K562 (cell line): ENCODE results near the gene PNPLA7. TPM values are rescaled to one million over a fixed set of nuclear protein-coding genes. Genes with fewer than 3 reads are reported as not detected.
"Not testable (repeated sequence)": the region's sequence is repeated elsewhere in the genome, so short reads cannot be mapped to it uniquely, and the experiment has no call there.

Experiments
- ATAC-seq: fragments of 200-7000 bp; cut with Tn5 transposase; 3 replicates; pipeline ENCODE4 v1.9.1; 2020; ENCODE audit warnings: moderate library complexity
- BruUV-seq: library from RNA; stranded (reverse); fragments of 400-500 nt; replicated peaks from 2 replicates; lab custom pipeline; 2021; lab: Mats Ljungman, UMichigan
- CTCF ChIA-PET: fragments of 300-600 bp; formaldehyde crosslinking; extraction: SDS; loops from one replicate; lab custom pipeline; 2021; ENCODE audit warnings: low intra/inter-chr PET ratio; lab: Yijun Ruan, JAX
- POLR2A ChIA-PET: fragments of 300-600, 350-650 bp; sonication (Branson Sonifier 250); formaldehyde crosslinking; extraction: SDS; loops from one replicate; lab custom pipeline; 2021; ENCODE audit warnings: antibody characterized with exemption, inconsistent platforms; lab: Yijun Ruan, JAX
- DNase-seq, 4 experiments: peaks; one replicate each; pipeline versions ENCODE4 v3.0.0 to v3.0.0-alpha.2; 2011 to 2018; ENCODE audit warnings: low spot score in 3 of 4, mixed read lengths in 3 of 4; ENCODE audit errors: extremely low read depth in 1 of 4
- FAIRE-seq: peaks from 2 replicates; lab custom pipeline; 2011; peaks lifted over from hg19 to GRCh38; lab: Jason Lieb, UNC
- H2AFZ ChIP-seq: 2 replicates; pipeline ENCODE4 v1.6.0; 2011; ENCODE audit warnings: low read depth, low read length, control low read depth, inconsistent platforms
- H3K27ac ChIP-seq: fragments of 200-600 bp; 3 replicates; pipeline ENCODE4 v1.8.0; 2011; ENCODE audit warnings: low read depth, mild to moderate bottlenecking, control low read depth, inconsistent platforms, low read length, moderate library complexity, mixed read lengths; ENCODE audit errors: extremely low read depth
- H3K27me3 ChIP-seq, 2 experiments: fragments of 300-600 bp in 1 of 2; 2 replicates in 1 of 2; 3 replicates in 1 of 2; pipeline versions ENCODE4 v1.6.0 to v1.8.0; 2011; ENCODE audit warnings: inconsistent platforms in 2 of 2, low read length in 2 of 2, mild to moderate bottlenecking in 1 of 2, mixed read lengths in 1 of 2, moderate library complexity in 1 of 2; ENCODE audit not compliant: control insufficient read depth in 2 of 2, insufficient read depth in 2 of 2
- H3K36me3 ChIP-seq: fragments of 300-600 bp; 3 replicates; pipeline ENCODE4 v1.8.0; 2011; ENCODE audit warnings: mild to moderate bottlenecking, low read length, inconsistent platforms; ENCODE audit not compliant: control insufficient read depth, insufficient read depth
- H3K4me1 ChIP-seq, 2 experiments: fragments of 200-600 bp in 1 of 2; replicated peaks in 1 of 2; 2 replicates in 1 of 2; 3 replicates in 1 of 2; pipeline versions ENCODE4 v1.5.1 to v1.8.0; 2011; ENCODE audit warnings: inconsistent platforms in 2 of 2, low read length in 2 of 2, mild to moderate bottlenecking in 1 of 2, mixed read lengths in 1 of 2, moderate library complexity in 1 of 2; ENCODE audit not compliant: control insufficient read depth in 2 of 2, insufficient read depth in 2 of 2
- H3K4me2 ChIP-seq: 2 replicates; pipeline ENCODE4 v1.6.1; 2011; ENCODE audit warnings: low read length, control low read depth, inconsistent platforms, mixed read lengths; ENCODE audit not compliant: insufficient read depth
- H3K4me3 ChIP-seq: fragments of 200-600 bp; sonication (generic), shearing (Covaris generic); 2 replicates; pipeline ENCODE4 v1.5.1; 2016; ENCODE audit warnings: control low read depth, inconsistent platforms
- H3K79me2 ChIP-seq: fragments of 200-600 bp; 3 replicates; pipeline ENCODE4 v1.8.0; 2011; ENCODE audit warnings: low read length, inconsistent platforms; ENCODE audit not compliant: control insufficient read depth, insufficient read depth
- H3K9ac ChIP-seq, 2 experiments: 2 replicates each; pipeline versions ENCODE4 v1.6.0 to v1.6.1; 2011; ENCODE audit warnings: low read depth in 2 of 2, low read length in 2 of 2, control low read depth in 1 of 2, inconsistent platforms in 1 of 2, mild to moderate bottlenecking in 1 of 2, mixed read lengths in 1 of 2; ENCODE audit not compliant: insufficient read depth in 1 of 2
- H3K9me1 ChIP-seq: one replicate; pipeline ENCODE4 v1.6.0; 2011; ENCODE audit warnings: inconsistent platforms, mild to moderate bottlenecking, low read length, moderate library complexity; ENCODE audit not compliant: control insufficient read depth, insufficient read depth
- H3K9me3 ChIP-seq: replicated peaks from 2 replicates; pipeline ENCODE4 v1.5.1; 2011; ENCODE audit warnings: low read depth, low read length, inconsistent platforms; ENCODE audit not compliant: control insufficient read depth, insufficient read depth
- H4K20me1 ChIP-seq: replicated peaks from 2 replicates; pipeline ENCODE4 v1.6.1; 2011; ENCODE audit warnings: low read length, inconsistent platforms, mixed read lengths; ENCODE audit not compliant: control insufficient read depth, insufficient read depth
- ARID1B ChIP-seq: fragments of 450-650 bp; IDR thresholded peaks from 2 replicates; pipeline ENCODE4 v1.6.1; 2016; ENCODE audit warnings: antibody characterized with exemption, mild to moderate bottlenecking, inconsistent platforms
- DDX20 ChIP-seq: fragments of 450-650 bp; IDR thresholded peaks from 2 replicates; pipeline ENCODE4 v1.6.1; 2016; ENCODE audit warnings: missing genetic modification characterization, low read depth, mild to moderate bottlenecking, missing compliant biosample characterization, moderate library complexity
- EGR1 ChIP-seq: fragments of 450-650 bp; conservative IDR thresholded peaks from 2 replicates; pipeline ENCODE4 v1.6.1; 2017; ENCODE audit warnings: mild to moderate bottlenecking
- ETV6 ChIP-seq, 3 experiments: fragments of 150-350 bp in 1 of 3; sonication (generic) in 1 of 3; formaldehyde crosslinking in 1 of 3; IDR thresholded peaks; 2 replicates each; pipeline versions ENCODE4 v1.6.1 to v1.8.0; 2014 to 2022; ENCODE audit warnings: borderline replicate concordance in 2 of 3, low read depth in 2 of 3, antibody characterized with exemption in 1 of 3, low read length in 1 of 3, mild to moderate bottlenecking in 1 of 3, missing genetic modification reagents in 1 of 3
- FOSL1 ChIP-seq: fragments of 200-800 bp; sonication (Bioruptor generic); conservative IDR thresholded peaks from 2 replicates; pipeline ENCODE4 v1.6.1; 2016; ENCODE audit warnings: missing genetic modification characterization, missing compliant biosample characterization
- HNRNPH1 ChIP-seq: fragments of 200-400 bp; formaldehyde crosslinking; optimal IDR thresholded peaks from 2 replicates; pipeline ENCODE3; 2017; ENCODE audit warnings: low read depth, mild to moderate bottlenecking, low read length, moderate library complexity
- IRF2 ChIP-seq: sonication (generic); formaldehyde crosslinking; IDR thresholded peaks from 2 replicates; pipeline ENCODE4 v1.8.1; 2022; ENCODE audit warnings: mild to moderate bottlenecking, missing genetic modification reagents
- MAZ ChIP-seq, 2 experiments: fragments of 450-650 bp in 1 of 2; sonication (generic) in 1 of 2; formaldehyde crosslinking; IDR thresholded peaks in 1 of 2; conservative IDR thresholded peaks in 1 of 2; 2 replicates each; pipeline versions ENCODE4 v1.4.0 to v1.5.0; 2020; ENCODE audit warnings: mild to moderate bottlenecking in 1 of 2, missing genetic modification reagents in 1 of 2
- POLR2AphosphoS2 ChIP-seq: IDR thresholded peaks from 2 replicates; pipeline ENCODE4 v1.6.1; 2012; ENCODE audit warnings: low read length, improper control_type of control experiment
- PTBP1 ChIP-seq: fragments of 200-400 bp; formaldehyde crosslinking; IDR thresholded peaks from 2 replicates; pipeline ENCODE4 v1.6.1; 2017; ENCODE audit warnings: low read depth, low read length
- SMC3 ChIP-seq: conservative IDR thresholded peaks from 2 replicates; pipeline ENCODE4 v1.6.1; 2011; ENCODE audit warnings: low read depth, low read length, improper control_type of control experiment; ENCODE audit not compliant: insufficient read depth
- ZFP30 ChIP-seq: fragments of 250-450 bp; sonication (Bioruptor Pico); IDR thresholded peaks from 2 replicates; pipeline ENCODE4 v1.8.0; 2022; ENCODE audit warnings: moderate library complexity, mild to moderate bottlenecking, inconsistent platforms, borderline replicate concordance
- ZNF184 ChIP-seq: sonication (generic); formaldehyde crosslinking; IDR thresholded peaks from 2 replicates; pipeline ENCODE4 v1.5.0; 2020; ENCODE audit warnings: missing genetic modification reagents
- ZNF347 ChIP-seq: fragments of 450-650 bp; formaldehyde crosslinking; IDR thresholded peaks from 2 replicates; pipeline ENCODE4 v1.4.0; 2020; ENCODE audit warnings: low read depth, mild to moderate bottlenecking, moderate library complexity
- WGBS: fragments of 100-300 bp; shearing (Covaris generic); methylation state at CpG from one replicate; pipeline ENCODE4 v1.1.6; 2016; ENCODE audit warnings: low coverage, mixed read lengths; ENCODE audit not compliant: insufficient coverage; ENCODE audit errors: missing lambda C conversion rate; 5-methylcytosine and 5-hydroxymethylcytosine counted together
- in situ Hi-C: fragments of 300-500 bp; cut with MboI; formaldehyde crosslinking; loops from 4 replicates; pipeline ENCODE4 v1.15.0; 2018; ENCODE audit warnings: inconsistent platforms, mixed read lengths
- intact Hi-C: fragments of 100-400 bp; cut with micrococcal nuclease; formaldehyde crosslinking; loops from 2 replicates; pipeline ENCODE4 v1.14.2; 2022
- polyA plus RNA-seq, 8 experiments: library from polyadenylated mRNA; depleted of rRNA in 4 of 8; stranded (reverse) in 5 of 8; unstranded in 3 of 8; fragments of >200 nt; fragmentation: Nextera tagmentation in 2 of 8; fragmentation: Illumina TruSeq in 1 of 8; extraction: Ambion mirVana in 2 of 8; extraction: Trizol in 1 of 8; gene quantifications; 2 replicates each; pipeline versions ENCODE4 v1.2.1 to v1.2.3, GENCODE V29; 2011 to 2014; ENCODE audit warnings: inconsistent platforms in 1 of 8, missing spikeins in 1 of 8
- total RNA-seq, 7 experiments: library from RNA; depleted of rRNA in 6 of 7; stranded (reverse); fragments of >200 nt in 6 of 7; fragmentation: Illumina TruSeq in 2 of 7; extraction: Trizol in 2 of 7; gene quantifications; 2 replicates each; pipeline versions ENCODE4 v1.2.1 to v1.2.3, GENCODE V29; 2011 to 2021; ENCODE audit warnings: low replicate concordance in 1 of 7
- TF ChIP-seq, protein P1 (sequence below): conservative IDR thresholded peaks from 2 replicates; pipeline ENCODE4 v1.6.1; 2011; ENCODE audit warnings: low read depth, mild to moderate bottlenecking, low read length; ENCODE audit not compliant: control insufficient read depth
- TF ChIP-seq, protein P2 (sequence below): fragments of 250-450 bp; sonication (Bioruptor Pico); IDR thresholded peaks from 2 replicates; pipeline ENCODE4 v1.5.0; 2022; ENCODE audit warnings: mild to moderate bottlenecking

The PNPLA7 gene
- total and polyA plus RNA-seq, 9 of the 15 experiments (the other 6 are each of a cell fraction or from before 2014, with no cell fraction given) = 0.01 to 0.85 (median 0.19) TPM; not detected in 1

DNA sequence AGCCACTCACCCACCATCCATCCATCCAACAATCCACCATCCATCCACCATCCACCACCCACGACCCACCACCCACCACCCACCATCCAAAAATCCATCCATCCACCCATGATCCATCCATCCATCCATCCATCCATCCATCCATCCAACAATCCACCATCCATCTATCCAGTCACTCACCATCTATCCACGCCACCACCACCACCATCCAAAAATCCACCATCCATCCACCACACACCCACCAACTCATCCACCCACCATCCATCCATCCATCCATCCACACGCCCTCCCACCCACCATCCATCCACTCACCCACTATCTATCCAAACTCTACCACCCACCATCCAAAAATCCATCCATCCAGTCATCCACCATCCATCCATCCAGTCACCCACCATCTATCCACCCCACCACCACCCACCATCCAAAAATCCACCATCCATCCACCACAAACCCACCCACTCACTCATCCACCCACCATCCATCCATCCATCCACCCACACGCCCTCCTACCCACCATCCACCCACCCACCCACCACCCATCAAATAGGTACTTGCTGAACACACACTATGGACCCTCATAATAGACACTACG lies 19.5 kb upstream of the PNPLA7 start (continued):
- TF ChIP-seq, protein P1, sequence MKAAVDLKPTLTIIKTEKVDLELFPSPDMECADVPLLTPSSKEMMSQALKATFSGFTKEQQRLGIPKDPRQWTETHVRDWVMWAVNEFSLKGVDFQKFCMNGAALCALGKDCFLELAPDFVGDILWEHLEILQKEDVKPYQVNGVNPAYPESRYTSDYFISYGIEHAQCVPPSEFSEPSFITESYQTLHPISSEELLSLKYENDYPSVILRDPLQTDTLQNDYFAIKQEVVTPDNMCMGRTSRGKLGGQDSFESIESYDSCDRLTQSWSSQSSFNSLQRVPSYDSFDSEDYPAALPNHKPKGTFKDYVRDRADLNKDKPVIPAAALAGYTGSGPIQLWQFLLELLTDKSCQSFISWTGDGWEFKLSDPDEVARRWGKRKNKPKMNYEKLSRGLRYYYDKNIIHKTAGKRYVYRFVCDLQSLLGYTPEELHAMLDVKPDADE = no peak
- TF ChIP-seq MAZ (CRISPR knock-in tag; conservative IDR thresholded peaks at IDR 0.05 in 1 of 2, IDR thresholded peaks at IDR 0.05 in 1 of 2) = no peak
- no peak for TF ChIP-seq IRF2 (CRISPR knock-in tag)
- no peak for TF ChIP-seq ZNF347 (CRISPR knock-in tag)
- peak; percentile 70 for TF ChIP-seq EGR1
- TF ChIP-seq ZNF184 (CRISPR knock-in tag) = no peak
- no peak for TF ChIP-seq FOSL1 (tag)
- no peak for TF ChIP-seq POLR2AphosphoS2
- no peak for TF ChIP-seq HNRNPH1
- no peak for TF ChIP-seq ARID1B
- TF ChIP-seq DDX20 (tag) = no peak
- TF ChIP-seq, protein P2, sequence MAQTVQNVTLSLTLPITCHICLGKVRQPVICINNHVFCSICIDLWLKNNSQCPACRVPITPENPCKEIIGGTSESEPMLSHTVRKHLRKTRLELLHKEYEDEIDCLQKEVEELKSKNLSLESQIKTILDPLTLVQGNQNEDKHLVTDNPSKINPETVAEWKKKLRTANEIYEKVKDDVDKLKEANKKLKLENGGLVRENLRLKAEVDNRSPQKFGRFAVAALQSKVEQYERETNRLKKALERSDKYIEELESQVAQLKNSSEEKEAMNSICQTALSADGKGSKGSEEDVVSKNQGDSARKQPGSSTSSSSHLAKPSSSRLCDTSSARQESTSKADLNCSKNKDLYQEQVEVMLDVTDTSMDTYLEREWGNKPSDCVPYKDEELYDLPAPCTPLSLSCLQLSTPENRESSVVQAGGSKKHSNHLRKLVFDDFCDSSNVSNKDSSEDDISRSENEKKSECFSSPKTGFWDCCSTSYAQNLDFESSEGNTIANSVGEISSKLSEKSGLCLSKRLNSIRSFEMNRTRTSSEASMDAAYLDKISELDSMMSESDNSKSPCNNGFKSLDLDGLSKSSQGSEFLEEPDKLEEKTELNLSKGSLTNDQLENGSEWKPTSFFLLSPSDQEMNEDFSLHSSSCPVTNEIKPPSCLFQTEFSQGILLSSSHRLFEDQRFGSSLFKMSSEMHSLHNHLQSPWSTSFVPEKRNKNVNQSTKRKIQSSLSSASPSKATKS = no peak
- no peak for TF ChIP-seq SMC3
- no peak for TF ChIP-seq ZFP30 (CRISPR knock-in tag)
- no peak for TF ChIP-seq PTBP1
- TF ChIP-seq ETV6 (IDR thresholded peaks at IDR 0.05; ENCODE audit: borderline replicate concordance in 1 of 2, low read depth in 2 of 2, low read length in 1 of 2) = no peak
- TF ChIP-seq ETV6 (CRISPR knock-in tag; IDR thresholded peaks at IDR 0.05; ENCODE audit: borderline replicate concordance) = no peak

DNA sequence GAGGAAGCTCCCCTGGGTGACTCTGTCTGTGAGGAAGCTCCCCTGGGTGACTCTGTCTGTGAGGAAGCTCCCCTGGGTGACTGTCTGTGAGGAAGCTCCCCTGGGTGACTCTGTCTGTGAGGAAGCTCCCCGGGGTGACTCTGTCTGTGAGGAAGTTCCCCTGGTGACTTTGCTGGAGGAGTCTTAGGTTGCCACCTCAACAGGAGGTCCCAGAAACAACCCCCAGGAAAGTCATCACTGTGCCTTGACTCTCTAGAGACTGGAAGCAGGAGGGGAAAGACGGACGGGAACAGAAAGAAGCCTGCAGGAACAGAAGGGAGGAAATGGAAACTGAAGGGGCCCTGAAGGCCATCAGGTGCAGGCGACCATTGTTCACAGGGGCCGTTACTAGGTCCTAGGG lies 18.2 kb upstream of the PNPLA7 start:
- BruUV-seq, in situ Hi-C loops, CTCF ChIA-PET, H3K4me3 ChIP-seq, POLR2A ChIA-PET, H3K9ac ChIP-seq, H2AFZ ChIP-seq, H3K27ac ChIP-seq, DNase-seq, H3K9me1 ChIP-seq, H3K27me3 ChIP-seq, intact Hi-C loops, H3K4me2 ChIP-seq, H3K4me1 ChIP-seq, H3K9me3 ChIP-seq, H4K20me1 ChIP-seq, ATAC-seq, H3K79me2 ChIP-seq, FAIRE-seq: not testable (repeated sequence)
- H3K36me3 ChIP-seq = peaks cover 47% of the 10 kb centered on the region; the same call in 2 of the 3 replicates
- WGBS = 87% methylated on average over 3 of the region's 5 CpGs
